Stimulated activated CD8-positive, alpha-beta memory T cell treated with anti-CD3 and anti-CD28 coated beads, Interleukin-15, amount 100 ng/mL, for 24 hours (primary cell): ENCODE results near the gene LRFN3.
"Not testable (repeated sequence)": the region's sequence is repeated elsewhere in the genome, so short reads cannot be mapped to it uniquely, and the experiment has no call there.

ENCODE experiments used
- DNase-seq: peaks from one replicate; pipeline ENCODE4 v3.0.0-alpha.2; 2020; ENCODE audit warnings: low read depth

LRFN3 gene

DNA sequence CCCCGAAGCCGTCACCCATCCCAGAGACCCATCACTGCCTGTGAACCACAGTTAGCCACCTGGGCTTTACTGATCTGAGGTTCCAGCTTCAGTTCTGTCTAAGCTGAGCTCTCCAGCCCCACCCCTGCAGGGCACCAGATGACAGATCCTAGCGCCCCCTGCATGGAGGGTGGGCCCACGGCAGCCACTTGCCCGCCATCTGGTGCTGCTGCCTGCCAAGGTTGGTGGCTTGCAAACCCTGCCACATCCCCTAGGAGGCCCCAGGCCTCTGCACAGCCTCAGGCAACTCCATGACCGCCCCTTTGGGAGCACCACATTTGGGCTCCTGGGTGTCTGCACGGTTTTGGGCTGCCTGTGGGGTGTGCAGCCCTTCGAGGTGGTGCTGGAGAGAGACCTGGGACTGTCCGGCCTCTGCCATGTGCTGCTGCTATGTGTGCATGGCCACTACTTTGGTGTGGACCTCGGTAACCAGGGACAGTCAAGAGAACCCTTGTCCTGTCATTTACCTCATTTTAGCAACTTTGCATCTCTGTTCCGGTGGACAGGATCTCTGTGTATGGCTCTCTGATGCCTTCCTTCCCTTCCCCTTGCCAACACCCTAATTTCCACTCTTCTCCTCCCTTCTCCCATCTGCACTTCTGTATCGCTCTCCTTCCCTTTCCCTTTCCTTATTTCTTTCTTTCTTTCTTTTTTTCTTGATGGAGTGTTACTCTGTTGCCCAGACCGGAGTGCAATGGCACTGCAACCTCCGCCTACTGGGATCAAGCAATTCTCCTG, 41.5 kb downstream of the LRFN3 start:
- DNase-seq, result no peak

DNA sequence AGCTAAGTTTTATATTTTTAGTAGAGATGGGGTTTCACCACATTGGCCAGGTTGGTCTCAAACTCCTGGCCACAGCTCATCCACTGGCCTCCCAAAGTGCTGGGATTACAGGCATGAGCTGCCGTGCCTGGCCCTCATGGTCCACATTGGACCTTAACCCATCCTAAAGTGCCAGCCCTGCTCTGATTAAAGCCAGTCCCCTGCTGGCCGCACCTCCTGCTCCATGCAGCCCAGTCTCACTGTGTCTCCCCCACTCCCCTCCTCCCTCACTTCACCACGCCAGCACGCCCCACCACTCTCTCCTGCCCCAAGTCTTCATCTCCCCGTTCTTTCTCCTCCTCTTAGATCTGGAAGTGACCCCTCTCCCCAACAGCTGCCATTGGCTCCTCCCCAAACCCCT, 42.1 kb downstream of the LRFN3 start:
- no peak for DNase-seq

DNA sequence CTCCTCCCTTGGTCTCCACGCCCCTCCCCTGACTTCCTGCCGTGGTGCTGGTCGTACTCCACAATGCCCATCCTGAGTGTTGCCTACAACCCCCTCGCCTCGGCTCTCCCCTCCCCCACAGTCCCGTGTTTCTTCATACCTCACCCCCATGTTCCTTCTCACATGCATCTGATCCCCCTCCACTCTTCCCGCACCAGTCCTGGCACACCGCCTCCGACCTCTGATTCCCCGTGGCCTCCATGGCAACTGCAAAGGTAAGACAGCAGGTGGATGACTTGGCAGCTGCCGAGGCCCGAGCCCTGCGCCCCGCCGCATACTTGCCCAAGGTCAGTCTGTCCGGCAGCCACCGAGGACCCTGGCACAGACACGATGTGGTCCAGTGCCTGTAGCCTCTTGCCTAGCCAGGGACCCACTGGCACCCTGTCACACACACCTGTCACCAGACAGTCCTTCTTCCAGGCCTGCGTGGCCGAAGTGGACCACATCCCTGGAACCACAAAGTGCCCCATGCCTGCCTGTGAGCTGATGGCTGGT, 42.7 kb downstream of the LRFN3 start:
- no peak for DNase-seq

DNA sequence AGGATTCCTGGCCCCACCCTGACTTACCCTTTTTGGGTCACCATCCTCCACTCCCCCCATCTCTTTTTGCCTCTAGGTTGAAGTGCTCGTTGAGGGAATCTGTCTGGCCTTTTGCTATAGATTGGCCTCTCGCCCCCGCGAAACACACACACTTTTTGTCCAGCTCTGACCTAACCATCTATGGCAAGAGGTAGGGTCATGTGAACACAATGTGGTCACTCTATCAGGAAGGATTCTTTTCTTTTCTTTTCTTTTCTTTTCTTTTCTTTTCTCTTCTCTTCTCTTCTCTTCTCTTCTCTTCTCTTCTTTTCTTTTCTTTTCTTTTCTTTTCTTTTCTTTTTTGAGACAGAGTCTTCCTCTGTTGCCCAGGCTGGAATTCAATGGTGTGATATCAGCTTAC, 44.8 kb downstream of the LRFN3 start:
- DNase-seq, result not testable (repeated sequence)

DNA sequence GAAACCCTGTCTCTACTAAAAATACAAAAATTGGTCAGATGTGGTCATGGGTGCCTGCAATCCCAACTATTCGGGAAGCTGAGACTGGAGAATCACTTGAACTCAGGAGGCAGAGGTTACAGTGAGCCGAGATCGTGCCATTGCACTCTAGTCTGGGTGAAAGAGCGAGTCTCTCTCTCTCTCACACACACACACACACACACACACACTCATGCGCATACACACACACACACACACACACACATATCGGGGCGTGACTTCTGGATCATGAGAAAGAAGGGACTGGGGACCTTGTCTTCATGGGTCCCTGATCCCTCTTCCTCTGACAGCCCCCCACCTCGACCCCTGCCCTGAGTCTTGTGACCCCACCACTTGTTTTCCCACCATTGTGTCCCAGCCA, 47.0 kb downstream of the LRFN3 start:
- no peak for DNase-seq

DNA sequence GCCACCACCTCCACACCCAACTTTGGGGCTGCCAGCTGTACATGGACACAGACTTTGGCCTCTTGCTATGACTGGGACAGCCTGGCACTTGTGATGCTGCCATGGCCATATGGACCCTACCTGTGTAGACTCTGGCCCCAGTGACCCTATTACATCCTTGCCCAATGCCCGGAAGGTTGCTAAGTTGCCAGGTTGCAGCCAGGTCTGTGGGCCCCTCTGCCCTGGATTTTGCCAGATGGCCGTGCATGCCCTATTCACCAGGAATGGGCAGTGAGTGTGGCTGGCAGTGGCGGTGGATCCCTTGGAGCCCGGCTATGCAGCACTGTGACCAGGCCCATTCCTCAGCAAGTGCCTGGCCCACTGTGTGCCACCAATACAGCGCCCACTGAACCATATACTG, 49.9 kb downstream of the LRFN3 start:
- no peak for DNase-seq

DNA sequence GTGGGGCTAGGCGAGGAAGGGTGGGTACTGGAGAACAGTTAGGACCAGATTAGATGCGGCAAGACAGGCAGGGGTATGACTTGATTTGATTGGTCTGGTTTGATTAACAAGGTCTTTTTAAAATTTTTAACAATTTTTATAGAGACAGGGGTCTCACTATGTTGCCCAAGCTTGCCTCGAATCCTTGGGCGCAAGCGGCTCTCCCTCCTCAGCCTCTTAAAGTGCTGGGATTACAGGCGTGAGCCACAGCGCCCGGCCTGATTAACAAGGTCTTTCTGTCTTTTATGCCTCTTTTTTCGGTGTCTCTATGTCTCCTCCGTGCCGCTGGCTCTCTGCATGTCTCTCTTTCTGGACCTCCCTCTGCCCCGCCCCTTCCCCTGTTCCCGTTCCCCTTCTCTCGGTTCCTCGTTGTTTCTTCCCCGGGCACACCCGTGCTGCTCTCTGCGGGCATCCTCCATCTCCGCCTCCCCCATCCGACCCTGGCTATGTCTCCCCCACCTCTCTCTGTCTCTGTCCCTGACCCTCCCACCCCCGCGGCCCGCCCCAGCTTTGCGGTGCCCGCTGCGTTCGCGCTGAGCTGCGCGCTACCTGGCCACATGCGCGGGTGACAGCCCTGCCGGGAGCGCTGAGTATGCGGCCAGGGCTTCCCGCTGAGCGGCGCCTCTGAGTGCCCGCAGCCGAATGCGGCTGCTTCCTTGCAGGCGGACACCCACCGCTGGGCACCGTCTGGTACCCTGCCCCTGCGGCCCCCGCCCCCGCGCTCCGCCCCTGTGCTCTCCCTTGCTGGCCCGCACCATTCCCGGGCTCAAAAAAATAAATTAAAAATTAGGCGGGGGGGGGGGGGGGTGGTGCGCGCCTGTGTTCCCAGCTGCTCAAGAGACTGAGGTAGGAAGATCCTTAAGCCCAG, 50.7 kb downstream of the LRFN3 start:
- DNase-seq, result no peak

DNA sequence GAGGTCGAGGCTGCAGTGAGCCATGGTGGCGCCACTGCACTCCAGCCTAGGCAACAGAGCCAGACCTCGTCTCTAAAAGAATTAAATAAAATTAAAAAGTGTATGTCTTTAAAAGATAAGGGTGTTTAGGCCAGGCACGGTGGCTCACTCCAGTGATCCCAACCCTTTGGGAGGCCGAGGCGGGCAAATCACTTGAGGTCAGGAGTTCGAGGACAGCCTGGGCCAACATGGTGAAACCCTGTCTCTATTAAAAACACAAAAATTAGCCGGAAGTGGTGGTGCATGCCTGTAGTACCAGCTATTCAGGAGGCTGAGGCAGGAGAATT, 51.4 kb downstream of the LRFN3 start:
- DNase-seq, result no peak

DNA sequence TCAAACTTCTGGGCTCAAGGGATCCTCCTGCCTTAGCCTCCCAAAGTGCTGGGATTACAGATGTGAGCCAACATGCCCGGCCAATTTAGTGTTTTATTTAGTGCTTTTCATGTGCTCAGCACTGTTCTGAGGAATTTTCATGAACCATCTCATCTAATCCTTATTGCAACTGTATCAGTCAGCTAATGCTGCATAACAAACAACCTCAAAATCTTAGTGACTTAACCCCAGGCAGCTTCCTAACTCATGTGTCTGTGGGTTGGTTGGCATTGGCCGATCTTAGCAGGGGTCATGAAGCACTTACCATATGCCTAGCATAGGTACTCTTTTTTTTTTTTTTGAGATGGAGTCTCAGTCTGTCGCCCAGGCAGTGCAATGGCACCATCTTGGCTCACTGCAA, 52.6 kb downstream of the LRFN3 start:
- no peak for DNase-seq

DNA sequence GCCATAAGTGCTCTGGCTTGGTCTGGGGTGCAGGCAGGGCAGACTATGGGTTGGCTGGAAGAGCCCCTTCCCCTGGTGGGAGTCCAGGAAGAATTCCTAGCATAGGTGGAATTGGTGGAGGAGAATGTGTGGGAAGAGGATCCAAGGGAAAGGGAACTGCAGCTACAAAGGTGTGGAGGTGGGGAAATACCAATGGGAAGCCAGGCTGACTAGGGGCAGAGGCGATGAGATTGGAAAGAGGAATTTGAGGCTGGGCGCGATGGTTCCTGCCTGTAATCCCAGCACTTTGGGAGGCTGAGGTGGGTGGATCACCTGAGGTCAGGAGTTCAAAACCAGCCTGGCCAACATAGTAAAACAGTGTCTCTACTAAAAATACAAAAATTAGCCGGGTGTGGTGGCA, 54.0 kb downstream of the LRFN3 start:
- DNase-seq, result no peak

DNA sequence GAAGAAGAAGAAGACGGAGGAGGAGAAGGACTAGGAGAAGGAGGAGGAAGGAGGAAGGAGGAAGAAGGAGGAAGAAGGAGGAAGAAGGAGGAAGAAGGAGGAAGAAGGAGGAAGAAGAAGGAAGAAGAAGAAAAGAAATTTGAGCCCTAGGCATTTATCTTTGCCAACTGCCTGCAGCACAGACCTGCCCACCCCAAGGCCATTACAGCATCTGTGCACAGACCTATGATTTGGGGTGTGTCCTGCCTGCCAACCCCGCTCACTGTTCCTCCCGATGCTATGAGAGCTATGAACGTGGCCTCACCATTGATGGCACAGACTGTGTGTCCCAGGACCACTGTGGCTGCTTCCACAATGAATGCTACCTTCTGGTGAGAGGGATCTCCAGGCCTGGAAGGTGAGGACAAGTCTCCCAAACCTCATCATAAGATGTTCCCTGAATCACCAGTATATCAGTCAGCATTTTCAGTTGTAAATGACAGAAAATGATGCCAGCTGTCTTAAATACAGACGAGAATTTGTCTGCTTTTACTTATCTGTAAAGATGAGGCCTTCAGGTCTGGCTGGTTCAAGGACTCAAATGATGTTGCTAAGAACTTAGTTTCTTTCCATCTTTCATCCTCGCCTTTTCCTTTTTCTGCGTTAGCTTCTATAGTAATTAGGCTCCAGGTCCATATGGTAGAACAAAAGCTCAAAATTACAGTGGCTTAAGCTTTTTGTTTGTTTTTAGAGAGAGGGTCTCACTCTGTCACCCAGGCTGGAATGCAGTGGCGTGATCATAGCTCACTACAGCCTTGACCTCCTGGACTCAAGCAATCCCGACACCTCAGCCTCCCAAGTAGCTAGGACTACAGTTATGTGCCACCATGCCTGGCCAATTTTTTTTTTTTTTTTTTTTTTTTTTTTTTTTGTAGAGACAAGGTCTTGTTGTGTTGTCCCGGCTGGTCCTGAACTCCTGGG, 54.9 kb downstream of the LRFN3 start:
- DNase-seq, result no peak

DNA sequence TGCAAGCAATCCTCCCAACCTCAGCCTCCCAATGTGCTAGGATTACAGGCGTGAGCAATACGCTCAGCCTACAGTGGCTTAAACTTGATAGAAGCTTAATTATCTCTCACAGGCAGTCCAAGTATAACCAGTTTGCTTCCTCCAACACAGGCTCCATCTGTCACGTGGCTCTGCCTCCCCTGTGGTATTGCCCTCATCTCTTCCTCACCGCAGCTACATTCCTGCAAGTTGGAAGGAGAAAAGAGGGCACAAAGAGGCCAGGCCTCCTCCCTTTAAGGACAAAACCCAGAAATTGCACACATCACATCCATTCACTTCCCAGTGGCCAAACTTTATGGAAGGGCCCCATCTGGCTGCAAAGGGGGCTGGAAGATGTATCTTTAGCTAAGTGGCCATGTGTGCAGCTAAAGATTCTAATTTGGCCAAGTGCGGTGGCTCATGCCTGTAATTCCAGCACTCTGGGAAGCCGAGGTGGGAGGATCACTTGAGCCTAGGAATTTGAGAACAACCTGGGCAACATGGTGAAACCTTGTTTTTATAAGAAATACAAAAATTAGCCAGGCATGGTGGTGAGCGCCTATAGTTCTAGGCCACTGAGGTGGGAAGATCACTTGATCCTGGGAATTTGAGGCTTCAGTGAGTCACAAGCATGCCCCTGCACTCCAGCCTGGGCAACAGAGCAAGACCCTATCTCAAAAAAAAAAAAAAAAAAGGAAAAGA, 55.7 kb downstream of the LRFN3 start:
- no peak for DNase-seq

DNA sequence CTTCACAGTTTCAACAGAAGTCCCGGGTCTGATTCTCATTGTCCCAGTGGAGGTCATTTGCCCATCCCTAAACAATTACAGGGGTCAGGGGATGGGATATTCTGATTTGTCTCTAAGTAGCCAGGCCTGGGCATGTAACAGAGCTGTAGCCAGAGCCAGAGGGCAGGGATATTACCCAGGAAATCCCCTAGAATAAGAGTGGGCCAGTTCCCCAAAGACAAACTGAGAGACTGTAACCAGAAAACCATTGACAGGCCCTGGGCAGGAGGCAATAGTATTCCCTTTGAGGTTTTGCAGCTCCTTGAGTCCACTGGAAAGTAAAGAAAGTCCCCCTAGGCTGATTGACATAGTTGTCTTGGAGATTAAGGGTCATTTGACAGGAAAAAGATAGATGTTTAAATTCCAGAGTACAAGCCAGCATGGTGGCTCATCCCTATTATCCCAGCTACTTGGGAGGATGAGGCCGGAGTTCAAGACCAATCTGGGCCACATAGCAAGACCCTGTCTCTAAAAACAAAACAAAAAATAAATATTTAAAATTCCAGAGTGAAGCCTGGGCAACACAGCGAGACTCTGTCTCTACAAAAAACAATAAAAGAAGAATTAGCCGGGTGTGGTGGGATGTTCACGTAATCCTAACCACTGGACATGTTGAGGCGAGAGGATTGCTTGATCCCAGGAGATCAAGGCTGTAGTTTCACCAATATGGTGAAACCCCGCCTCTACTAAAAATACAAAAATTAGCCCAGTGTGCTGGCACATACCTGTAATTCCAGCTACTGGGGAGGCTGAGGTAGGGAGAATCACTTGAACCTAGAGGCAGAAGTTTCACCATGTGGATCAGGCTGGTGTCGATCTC, 57.0 kb downstream of the LRFN3 start:
- DNase-seq, result no peak

DNA sequence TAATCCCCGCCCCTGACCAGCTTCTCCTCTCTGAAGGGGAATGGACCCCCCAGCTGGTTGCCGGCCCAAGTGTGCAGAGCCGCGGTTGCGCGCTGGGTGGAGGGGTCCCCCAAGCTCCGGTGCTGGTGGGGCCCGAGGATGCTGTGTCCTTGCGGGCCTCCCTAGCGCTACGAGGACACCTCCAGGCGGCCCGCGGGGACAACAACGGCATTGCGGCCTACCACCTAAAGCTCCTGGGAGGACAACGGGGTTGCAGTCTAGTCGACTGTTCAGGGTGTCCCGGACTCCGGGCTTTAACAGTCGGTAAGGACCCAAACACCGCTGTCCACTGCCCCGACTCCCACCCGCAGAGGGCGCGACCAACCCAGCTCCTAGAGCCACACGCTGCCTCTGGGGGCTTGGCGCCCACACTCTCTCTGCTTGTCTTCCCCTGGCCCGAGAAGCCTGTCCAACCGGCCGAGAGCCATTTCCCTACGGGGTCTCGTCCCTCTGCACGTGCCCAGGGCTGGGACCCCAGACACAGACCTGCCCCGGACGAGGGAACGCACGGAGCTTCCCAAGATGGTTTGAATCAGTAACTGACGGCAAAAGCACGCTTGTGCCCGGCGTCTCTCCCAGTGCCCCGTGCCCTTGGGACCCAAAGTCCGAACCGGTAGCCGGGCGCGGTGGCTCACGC, 57.9 kb downstream of the LRFN3 start:
- no peak for DNase-seq
